ENCODE data around the gene FBXO2.

The FBXO2 gene

GRCh38 chr1:11682287-11682771, 28.1 kb upstream of the FBXO2 start:
- no peak for DNase-seq

- peak; percentile 96 for DNase-seq
These were observed 27.0 kb upstream of the FBXO2 start, which contains the start of gene MAD2L2 for GRCh38 chr1:11681071-11681771. Gene MAD2L2 (minus strand): TSS chr1:11681148. CDS start chr1:11680601, 547 bp downstream.

- no peak for DNase-seq
These were observed 26.2 kb upstream of the FBXO2 start for GRCh38 chr1:11680270-11681070.

- no peak for DNase-seq
These were observed 24.2 kb upstream of the FBXO2 start for GRCh38 chr1:11678442-11678841.

GRCh38 chr1:11676386-11677103, 22.3 kb upstream of the FBXO2 start:
- DNase-seq = no peak

GRCh38 chr1:11675325-11675724, 21.1 kb upstream of the FBXO2 start:
- DNase-seq = no peak

GRCh38 chr1:11674488-11674887, 20.3 kb upstream of the FBXO2 start:
- no peak for DNase-seq

- no peak for DNase-seq
These were observed 19.0 kb upstream of the FBXO2 start for GRCh38 chr1:11673089-11673769.

- no peak for DNase-seq
These were observed 17.5 kb upstream of the FBXO2 start for GRCh38 chr1:11671544-11672286.

- no peak for DNase-seq
These were observed 16.9 kb upstream of the FBXO2 start for GRCh38 chr1:11671205-11671543.

GRCh38 chr1:11670747-11671146, 16.5 kb upstream of the FBXO2 start:
- DNase-seq = no peak

- DNase-seq = no peak
These were observed 14.3 kb upstream of the FBXO2 start for GRCh38 chr1:11668516-11668915.

GRCh38 chr1:11664336-11665065, 10.3 kb upstream of the FBXO2 start:
- DNase-seq = peak; percentile 88

- no peak for DNase-seq
These were observed 6.9 kb upstream of the FBXO2 start for GRCh38 chr1:11661103-11661502.

- no peak for DNase-seq
These were observed 5.5 kb upstream of the FBXO2 start for GRCh38 chr1:11659748-11660147.

GRCh38 chr1:11658542-11658941, 4.3 kb upstream of the FBXO2 start:
- no peak for DNase-seq

GRCh38 chr1:11657654-11658053, 3.4 kb upstream of the FBXO2 start:
- no peak for DNase-seq

GRCh38 chr1:11654939-11655808, 945 bp upstream of the FBXO2 start:
- DNase-seq = no peak

GRCh38 chr1:11653861-11654136, 430 bp downstream of the FBXO2 start:
- no peak for DNase-seq

GRCh38 chr1:11653101-11653860, 948 bp downstream of the FBXO2 start:
- no peak for DNase-seq
